SK-N-SH treated with all-trans-retinoic acid at 6 μM for 48 hours (cell line): ENCODE results near the gene DTD1.

Experiments
- ARNTL ChIP-seq: fragments of 450-650 bp; formaldehyde crosslinking; IDR thresholded peaks from 2 replicates; pipeline ENCODE4 v1.5.0; 2020; ENCODE audit warnings: low read depth, mild to moderate bottlenecking, moderate library complexity, borderline replicate concordance
- CREB5 ChIP-seq: fragments of 250-450 bp; sonication (Bioruptor Pico); IDR thresholded peaks from 2 replicates; pipeline ENCODE4 v1.5.1; 2020; ENCODE audit warnings: low read depth, mild to moderate bottlenecking, moderate library complexity
- ESRRG ChIP-seq: fragments of 250-450 bp; sonication (Bioruptor Pico); IDR thresholded peaks from 2 replicates; pipeline ENCODE4 v1.6.1; 2021; ENCODE audit warnings: mild to moderate bottlenecking
- ISL1 ChIP-seq: fragments of 250-450 bp; sonication (Bioruptor Pico); IDR thresholded peaks from 2 replicates; pipeline ENCODE4 v2.1.2; 2022; ENCODE audit warnings: mild to moderate bottlenecking, moderate library complexity
- OSR1 ChIP-seq: fragments of 250-450 bp; sonication (Bioruptor Pico); IDR thresholded peaks from 2 replicates; pipeline ENCODE4 v1.8.0; 2022; ENCODE audit warnings: moderate library complexity, mild to moderate bottlenecking, inconsistent platforms
- PATZ1 ChIP-seq: fragments of 250-450 bp; sonication (Bioruptor Pico); IDR thresholded peaks from 2 replicates; pipeline ENCODE4 v1.8.0; 2020; ENCODE audit warnings: mild to moderate bottlenecking, moderate library complexity, borderline replicate concordance
- POU6F1 ChIP-seq: fragments of 250-450 bp; sonication (Bioruptor Pico); IDR thresholded peaks from 2 replicates; pipeline ENCODE4 v1.8.0; 2021; ENCODE audit warnings: low read depth, mild to moderate bottlenecking, moderate library complexity, borderline replicate concordance
- RARB ChIP-seq: fragments of 250-450 bp; sonication (Bioruptor Pico); IDR thresholded peaks from 2 replicates; pipeline ENCODE4 v1.8.0; 2021; ENCODE audit warnings: mild to moderate bottlenecking, moderate library complexity
- TCF4 ChIP-seq: fragments of 250-450 bp; sonication (Bioruptor Pico); IDR thresholded peaks from 2 replicates; pipeline ENCODE4 v1.8.0; 2021; ENCODE audit warnings: mild to moderate bottlenecking, moderate library complexity, borderline replicate concordance
- TOX ChIP-seq: fragments of 250-450 bp; sonication (Bioruptor Pico); IDR thresholded peaks from 2 replicates; pipeline ENCODE4 v1.8.0; 2021; ENCODE audit warnings: mild to moderate bottlenecking, moderate library complexity, borderline replicate concordance
- TSHZ2 ChIP-seq: fragments of 250-450 bp; sonication (Bioruptor Pico); IDR thresholded peaks from 2 replicates; pipeline ENCODE4 v1.5.0; 2020; ENCODE audit warnings: mild to moderate bottlenecking, moderate library complexity
- ZFP3 ChIP-seq: fragments of 250-450 bp; sonication (Bioruptor Pico); IDR thresholded peaks from 2 replicates; pipeline ENCODE4 v1.5.0; 2020; ENCODE audit warnings: mild to moderate bottlenecking, moderate library complexity
- ZNF70 ChIP-seq: fragments of 450-650 bp; formaldehyde crosslinking; IDR thresholded peaks from 2 replicates; pipeline ENCODE4 v1.5.0; 2020; ENCODE audit warnings: mild to moderate bottlenecking, moderate library complexity
- ZNF8 ChIP-seq: fragments of 450-650 bp; formaldehyde crosslinking; IDR thresholded peaks from 2 replicates; pipeline ENCODE4 v1.5.0; 2020; ENCODE audit warnings: mild to moderate bottlenecking, moderate library complexity

GRCh38 chr20:18609741-18610140, 21.9 kb downstream of the DTD1 start:
- TF ChIP-seq PATZ1 (CRISPR knock-in tag) = no peak
- no peak for TF ChIP-seq ZNF8 (CRISPR knock-in tag)
- TF ChIP-seq TOX (CRISPR knock-in tag) = no peak
- TF ChIP-seq ZFP3 (CRISPR knock-in tag) = no peak
- no peak for TF ChIP-seq TSHZ2 (CRISPR knock-in tag)
- no peak for TF ChIP-seq ZNF70 (CRISPR knock-in tag)
- no peak for TF ChIP-seq TCF4 (CRISPR knock-in tag)
- no peak for TF ChIP-seq ARNTL (CRISPR knock-in tag)
- TF ChIP-seq ESRRG = no peak
- no peak for TF ChIP-seq CREB5 (CRISPR knock-in tag)
- no peak for TF ChIP-seq ISL1 (CRISPR knock-in tag)
- no peak for TF ChIP-seq RARB (CRISPR knock-in tag)
- TF ChIP-seq OSR1 (CRISPR knock-in tag) = no peak
- no peak for TF ChIP-seq POU6F1 (CRISPR knock-in tag)
